Lower leg skin (tissue), 3 donors: ENCODE data around the gene CAMK2A.

Source experiments
- CTCF ChIP-seq, 3 donors: fragments of 450-650 bp; IDR thresholded peaks; one replicate each; pipeline ENCODE4 v1.5.1; 2016; ENCODE audit warnings: antibody characterized with exemption in 3 of 3, mild to moderate bottlenecking in 3 of 3, moderate library complexity in 2 of 3
- POLR2A ChIP-seq, 2 donors: fragments of 450-650 bp; IDR thresholded peaks; one replicate each; pipeline ENCODE4 v1.6.1; 2016 to 2017; ENCODE audit warnings: antibody characterized with exemption in 2 of 2, mild to moderate bottlenecking in 1 of 2, moderate library complexity in 1 of 2

- no peak for TF ChIP-seq CTCF (IDR thresholded peaks at IDR 0.05)
- no peak for TF ChIP-seq POLR2A (IDR thresholded peaks at IDR 0.05)
Measured at GRCh38 chr5:150196514-150196913, 93.1 kb downstream of the CAMK2A start.
